Spleen (tissue), 7 donors: ENCODE data around the gene CNTNAP2.

Experiments used
- POLR2A ChIP-seq, 3 donors: fragments of 450-650 bp; IDR thresholded peaks; one replicate each; pipeline ENCODE4 v1.5.1; 2017; ENCODE audit warnings: antibody characterized with exemption in 3 of 3, mild to moderate bottlenecking in 1 of 3
- TF ChIP-seq, protein P1 (sequence below), 11 experiments: fragments of 200-600 bp in 7 of 11; fragments of 450-650 bp in 4 of 11; sonication (generic) in 4 of 11; IDR thresholded peaks in 8 of 11; conservative IDR thresholded peaks in 3 of 11; 1 replicate in 7 of 11; 2 replicates in 4 of 11; pipeline versions ENCODE4 v1.4.0 to v1.8.0; 2016 to 2021; ENCODE audit warnings: antibody characterized with exemption in 11 of 11, inconsistent platforms in 4 of 11, mild to moderate bottlenecking in 1 of 11
- donor health status: DM: no; HTN: no; CAD: no; lungs with moderate emphysema.
- donor health status: DM: no; HTN: no; CAD: no.
- donor health status: DM: no; HTN: no; CAD: no.

- no peak for TF ChIP-seq POLR2A (IDR thresholded peaks at IDR 0.05)
- TF ChIP-seq, protein P1, sequence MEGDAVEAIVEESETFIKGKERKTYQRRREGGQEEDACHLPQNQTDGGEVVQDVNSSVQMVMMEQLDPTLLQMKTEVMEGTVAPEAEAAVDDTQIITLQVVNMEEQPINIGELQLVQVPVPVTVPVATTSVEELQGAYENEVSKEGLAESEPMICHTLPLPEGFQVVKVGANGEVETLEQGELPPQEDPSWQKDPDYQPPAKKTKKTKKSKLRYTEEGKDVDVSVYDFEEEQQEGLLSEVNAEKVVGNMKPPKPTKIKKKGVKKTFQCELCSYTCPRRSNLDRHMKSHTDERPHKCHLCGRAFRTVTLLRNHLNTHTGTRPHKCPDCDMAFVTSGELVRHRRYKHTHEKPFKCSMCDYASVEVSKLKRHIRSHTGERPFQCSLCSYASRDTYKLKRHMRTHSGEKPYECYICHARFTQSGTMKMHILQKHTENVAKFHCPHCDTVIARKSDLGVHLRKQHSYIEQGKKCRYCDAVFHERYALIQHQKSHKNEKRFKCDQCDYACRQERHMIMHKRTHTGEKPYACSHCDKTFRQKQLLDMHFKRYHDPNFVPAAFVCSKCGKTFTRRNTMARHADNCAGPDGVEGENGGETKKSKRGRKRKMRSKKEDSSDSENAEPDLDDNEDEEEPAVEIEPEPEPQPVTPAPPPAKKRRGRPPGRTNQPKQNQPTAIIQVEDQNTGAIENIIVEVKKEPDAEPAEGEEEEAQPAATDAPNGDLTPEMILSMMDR (IDR thresholded peaks at IDR 0.05 in 8 of 11, conservative IDR thresholded peaks at IDR 0.05 in 3 of 11), result no peak
Measured at GRCh38 chr7:146249272-146249671, 132.7 kb downstream of the CNTNAP2 start.
